Measurements from ENCODE around the gene PTPRH.
"Not testable (repeated sequence)": the region's sequence is repeated elsewhere in the genome, so short reads cannot be mapped to it uniquely, and the experiment has no call there.

PTPRH gene

GRCh38 chr19:55160128-55160985, 48.9 kb downstream of the PTPRH start:
- TF ChIP-seq CTCF (conservative IDR thresholded peaks at IDR 0.05; ENCODE audit: low read length), result peak; percentile 64
- no peak overlapping the region for H3K4me3 ChIP-seq (ENCODE audit: low read length)
- peak; percentile 66 for DNase-seq (ENCODE audit: low read depth)

GRCh38 chr19:55158848-55159749, 50.2 kb downstream of the PTPRH start:
- DNase-seq (ENCODE audit: low read depth), result no peak
- TF ChIP-seq CTCF (conservative IDR thresholded peaks at IDR 0.05; ENCODE audit: low read length), result no peak
- H3K4me3 ChIP-seq (ENCODE audit: low read length), result no peak overlapping the region

- H3K4me3 ChIP-seq (ENCODE audit: low read length), result no peak overlapping the region
- TF ChIP-seq CTCF (conservative IDR thresholded peaks at IDR 0.05; ENCODE audit: low read length), result no peak
- DNase-seq (ENCODE audit: low read depth), result no peak
Observed at GRCh38 chr19:55158423-55158822, 50.9 kb downstream of the PTPRH start.

- DNase-seq (ENCODE audit: low read depth), result no peak
- H3K4me3 ChIP-seq (ENCODE audit: low read length), result no peak within 1 kb of the TSS
- TF ChIP-seq CTCF (conservative IDR thresholded peaks at IDR 0.05; ENCODE audit: low read length), result no peak
Observed at GRCh38 chr19:55157064-55157908, 52.0 kb downstream of the PTPRH start, which contains the start of gene TNNI3. TSS of gene TNNI3 (minus strand) at chr19:55157732. CDS start at chr19:55157589, 143 bp downstream.

GRCh38 chr19:55156202-55157063, 52.9 kb downstream of the PTPRH start:
- DNase-seq (ENCODE audit: low read depth), result no peak
- TF ChIP-seq CTCF (conservative IDR thresholded peaks at IDR 0.05; ENCODE audit: low read length), result no peak
- no peak overlapping the region for H3K4me3 ChIP-seq (ENCODE audit: low read length)

- not testable (repeated sequence) for H3K4me3 ChIP-seq (ENCODE audit: low read length); DNase-seq (ENCODE audit: low read depth)
Observed at GRCh38 chr19:55155784-55156183, 53.5 kb downstream of the PTPRH start.

All from AG10803 (cell line).